Fibroblast of mammary gland (primary cell): ENCODE data around the gene MFSD2A.

Experiments used
- DNase-seq: peaks from one replicate; pipeline ENCODE4 v3.0.0-alpha.2; 2010; ENCODE audit warnings: low read depth
- H3K4me3 ChIP-seq: 2 replicates; pipeline ENCODE4 v1.5.1; 2011; ENCODE audit warnings: low read depth, mild to moderate bottlenecking, low read length, moderate library complexity; ENCODE audit not compliant: control insufficient read depth
- TF ChIP-seq, protein P1 (sequence below): conservative IDR thresholded peaks from 2 replicates; pipeline ENCODE4 v1.5.1; 2011; ENCODE audit warnings: low read depth, low read length, inconsistent platforms; ENCODE audit not compliant: control insufficient read depth, insufficient read depth

Gene MFSD2A

DNA sequence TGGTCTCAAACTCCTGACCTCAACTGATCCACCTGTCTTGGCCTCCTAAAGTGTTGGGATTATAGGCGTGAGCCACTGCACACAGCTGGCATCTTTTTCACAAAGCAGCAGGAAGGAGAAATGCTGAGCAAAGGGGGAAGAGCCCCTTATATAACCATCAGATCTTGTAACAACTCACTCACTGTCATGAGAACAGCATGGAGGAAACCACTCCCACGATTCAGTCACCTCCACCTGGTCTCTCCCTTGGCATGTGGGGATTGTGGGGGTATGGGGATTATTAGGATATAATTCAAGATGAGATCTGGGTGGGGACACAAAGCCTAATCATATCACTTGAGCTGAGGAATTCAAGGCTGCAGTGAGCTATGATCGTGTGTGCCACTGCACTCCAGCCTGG lies 3.0 kb upstream of the MFSD2A start:
- no peak overlapping the region for H3K4me3 ChIP-seq
- TF ChIP-seq, protein P1, sequence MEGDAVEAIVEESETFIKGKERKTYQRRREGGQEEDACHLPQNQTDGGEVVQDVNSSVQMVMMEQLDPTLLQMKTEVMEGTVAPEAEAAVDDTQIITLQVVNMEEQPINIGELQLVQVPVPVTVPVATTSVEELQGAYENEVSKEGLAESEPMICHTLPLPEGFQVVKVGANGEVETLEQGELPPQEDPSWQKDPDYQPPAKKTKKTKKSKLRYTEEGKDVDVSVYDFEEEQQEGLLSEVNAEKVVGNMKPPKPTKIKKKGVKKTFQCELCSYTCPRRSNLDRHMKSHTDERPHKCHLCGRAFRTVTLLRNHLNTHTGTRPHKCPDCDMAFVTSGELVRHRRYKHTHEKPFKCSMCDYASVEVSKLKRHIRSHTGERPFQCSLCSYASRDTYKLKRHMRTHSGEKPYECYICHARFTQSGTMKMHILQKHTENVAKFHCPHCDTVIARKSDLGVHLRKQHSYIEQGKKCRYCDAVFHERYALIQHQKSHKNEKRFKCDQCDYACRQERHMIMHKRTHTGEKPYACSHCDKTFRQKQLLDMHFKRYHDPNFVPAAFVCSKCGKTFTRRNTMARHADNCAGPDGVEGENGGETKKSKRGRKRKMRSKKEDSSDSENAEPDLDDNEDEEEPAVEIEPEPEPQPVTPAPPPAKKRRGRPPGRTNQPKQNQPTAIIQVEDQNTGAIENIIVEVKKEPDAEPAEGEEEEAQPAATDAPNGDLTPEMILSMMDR: no peak
- DNase-seq: no peak

DNA sequence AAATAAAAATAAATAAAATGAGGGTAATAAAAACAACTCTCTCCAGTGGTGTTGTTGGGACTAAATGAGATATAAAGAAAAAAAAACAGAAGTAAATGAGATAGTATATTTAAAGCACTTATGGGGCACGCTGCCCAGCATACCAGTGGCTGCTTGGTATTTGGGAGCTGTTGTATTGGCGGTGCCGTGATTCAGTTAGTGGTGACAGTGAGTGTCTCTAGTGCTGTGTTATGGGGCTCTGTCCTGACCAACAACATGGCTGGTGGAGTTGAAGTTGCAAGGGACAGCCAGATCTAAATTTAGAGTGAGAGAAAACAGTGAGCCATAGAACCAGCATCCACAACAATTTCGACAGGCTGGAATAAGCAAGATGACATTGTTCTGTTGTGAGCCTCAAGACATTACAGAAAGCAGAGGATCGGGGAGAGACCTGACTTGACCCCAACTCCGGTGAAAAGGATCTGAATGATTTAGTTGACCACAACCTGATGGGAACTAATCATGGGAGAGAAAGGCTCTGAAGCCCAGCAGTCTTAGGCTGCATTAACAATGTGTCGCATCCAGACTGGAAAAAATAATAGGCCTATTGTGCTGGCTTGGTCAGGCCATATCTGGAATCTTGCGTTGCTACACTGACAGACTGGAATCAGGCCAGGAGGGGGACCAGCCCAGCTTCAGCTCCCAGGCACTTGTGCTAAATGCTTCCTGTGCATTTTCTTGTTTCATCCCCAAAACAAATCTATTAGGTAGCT lies 2.4 kb upstream of the MFSD2A start:
- TF ChIP-seq, protein P1: no peak
- no peak for DNase-seq

DNA sequence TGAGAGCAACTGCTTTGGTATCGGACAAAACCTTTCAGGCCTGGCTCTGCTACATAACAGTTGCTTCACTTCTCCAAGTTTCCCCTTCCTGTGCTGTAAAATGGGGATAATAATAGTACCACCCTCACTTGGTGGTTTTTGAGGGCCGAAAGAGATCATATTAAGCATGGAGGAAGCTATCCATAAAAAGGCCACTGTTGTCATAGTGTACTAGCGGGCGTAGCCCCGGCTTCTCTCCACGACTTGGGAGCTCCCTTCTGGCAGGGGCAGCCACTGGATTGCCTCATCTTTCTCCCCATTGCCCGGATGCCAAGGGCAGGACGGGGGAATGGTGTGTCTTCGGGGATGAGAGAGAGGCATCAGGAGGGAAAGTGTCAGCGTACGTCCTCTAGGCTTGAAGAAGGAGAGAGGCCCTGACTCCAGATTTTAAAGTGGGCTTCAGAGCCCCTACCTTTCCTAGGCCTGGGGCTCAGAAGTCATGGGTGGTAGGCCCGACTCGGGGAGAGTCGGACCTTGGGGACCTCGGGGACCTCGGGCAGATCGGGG lies 548 bp upstream of the MFSD2A start:
- DNase-seq: no peak
- H3K4me3 ChIP-seq: peak overlapping the region; percentile 20
- TF ChIP-seq, protein P1: no peak

More for the DNA sequence above, 2.4 kb upstream of the MFSD2A start:
- no peak overlapping the region for H3K4me3 ChIP-seq

DNA sequence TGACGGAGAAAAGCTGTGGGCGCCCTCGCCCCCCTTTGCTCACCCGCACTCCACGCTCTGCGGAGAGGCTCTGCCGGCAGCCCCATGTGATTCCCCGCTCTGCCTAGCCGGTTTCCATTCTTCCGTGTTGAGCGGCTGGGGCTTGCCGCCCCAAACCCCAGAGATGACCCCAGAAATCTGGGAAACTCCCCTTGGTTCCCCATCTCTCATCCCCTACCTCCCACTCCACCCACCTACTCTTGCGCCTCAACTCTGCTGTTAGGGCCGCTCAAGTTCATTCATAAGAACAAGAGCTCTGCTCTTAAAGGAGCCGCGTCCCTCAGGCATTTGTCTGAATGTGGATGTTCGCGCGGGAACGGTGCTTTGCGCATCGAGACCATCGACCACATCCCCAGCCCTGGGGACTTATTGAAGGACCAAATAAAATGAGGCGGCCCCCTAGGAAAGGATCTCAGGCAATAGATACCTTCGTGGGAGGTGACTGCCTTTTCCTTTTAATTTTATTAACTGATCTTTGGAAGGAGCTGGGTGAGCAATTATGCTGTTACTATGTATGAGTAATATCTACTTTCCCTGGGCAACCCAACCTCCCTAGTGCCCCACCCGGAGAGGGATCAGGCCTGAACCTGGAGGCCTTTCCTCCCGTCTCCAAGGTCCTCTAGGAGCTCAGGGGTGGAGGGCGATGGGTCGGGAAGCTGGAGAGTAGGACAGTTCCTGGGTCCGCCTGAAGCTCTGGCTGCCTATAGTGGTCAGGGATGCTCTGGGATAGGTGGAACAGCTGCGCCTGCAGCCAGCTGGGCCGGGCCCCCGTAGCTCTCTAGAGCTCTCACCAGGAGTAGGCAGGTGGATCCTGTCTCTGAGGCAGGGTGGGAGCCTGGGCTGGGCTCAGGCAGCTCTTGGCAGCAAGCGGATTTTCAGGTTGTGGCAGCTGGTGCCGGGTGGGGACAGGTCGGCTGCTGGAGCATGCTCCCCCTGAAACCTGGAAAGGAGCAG lies 898 bp downstream of the MFSD2A start:
- TF ChIP-seq, protein P1: no peak
- DNase-seq: peak; percentile 54
- peak overlapping the region; percentile 63 for H3K4me3 ChIP-seq

DNA sequence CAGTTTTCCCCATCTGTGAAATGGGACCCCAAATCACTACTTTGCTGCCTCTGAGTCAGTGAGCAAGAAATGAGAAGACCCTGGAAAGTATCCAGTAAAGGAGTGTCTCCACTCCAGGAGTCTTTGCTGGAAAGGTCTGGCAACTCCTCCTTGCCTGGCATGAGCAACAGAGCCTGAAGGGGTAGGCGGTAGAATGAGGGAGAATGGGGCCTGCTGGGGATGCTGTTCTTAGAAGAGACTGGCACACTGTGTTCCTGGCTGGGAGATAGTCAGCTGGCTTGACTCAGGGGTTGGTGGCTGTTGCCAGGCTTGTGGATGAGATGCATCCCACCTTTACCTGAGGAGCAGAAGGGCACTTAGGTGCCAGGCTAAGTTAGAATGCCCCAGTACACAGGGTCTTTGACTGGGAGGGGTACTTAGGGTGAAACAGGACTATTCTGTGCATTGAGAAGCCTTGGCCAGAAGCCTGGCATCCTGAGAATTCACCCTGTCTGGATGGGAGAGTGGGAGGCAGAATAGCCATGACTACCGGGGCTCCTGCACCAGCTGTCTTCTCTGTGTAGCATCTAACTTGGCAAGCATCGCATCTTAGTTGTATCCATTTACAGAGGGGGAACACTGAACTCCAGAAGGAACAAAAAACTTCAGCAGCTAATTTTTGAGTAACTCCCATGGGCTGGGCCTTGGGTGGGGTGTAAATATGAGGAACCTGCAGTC lies 2.5 kb downstream of the MFSD2A start:
- H3K4me3 ChIP-seq: no peak overlapping the region
- TF ChIP-seq, protein P1: no peak
- peak; percentile 35 for DNase-seq
